GM12801 (cell line): ENCODE results near the gene RRAD.

Experiments
- CTCF ChIP-seq: IDR thresholded peaks from one replicate; pipeline ENCODE4 v1.5.1; 2011; ENCODE audit warnings: control low read depth; ENCODE audit not compliant: insufficient read length; ENCODE audit errors: extremely low read depth

RRAD gene

GRCh38 chr16:66878067-66878466 lies 47.3 kb downstream of the RRAD start:
- no peak for TF ChIP-seq CTCF

- TF ChIP-seq CTCF = no peak
Measured at GRCh38 chr16:66874079-66874775, 51.1 kb downstream of the RRAD start.

GRCh38 chr16:66873685-66874055 lies 51.7 kb downstream of the RRAD start:
- TF ChIP-seq CTCF = no peak

- TF ChIP-seq CTCF = peak; percentile 31
Measured at GRCh38 chr16:66872943-66873684, 52.2 kb downstream of the RRAD start.

- no peak for TF ChIP-seq CTCF
Measured at GRCh38 chr16:66872559-66872942, 52.8 kb downstream of the RRAD start.

- TF ChIP-seq CTCF = no peak
Measured at GRCh38 chr16:66871840-66872239, 53.5 kb downstream of the RRAD start.
